Aorta (tissue), 5 donors: ENCODE data around the gene SEPHS1. TPM values are rescaled to one million over a fixed set of nuclear protein-coding genes. Genes with fewer than 3 reads are reported as not detected.

Experiments used
- ATAC-seq: fragments of 200-7000 bp; cut with Tn5 transposase; one replicate; pipeline ENCODE4 v1.9.1; 2022; ENCODE audit warnings: moderate library complexity; ENCODE audit not compliant: low FRiP score
- DNase-seq, 2 donors: peaks; one replicate each; pipeline ENCODE4 v3.0.0-alpha.2; 2020
- H3K27ac ChIP-seq, 2 donors: one replicate each; pipeline ENCODE4 v1.5.1; 2013; ENCODE audit warnings: low read length in 2 of 2, mild to moderate bottlenecking in 2 of 2, moderate library complexity in 2 of 2, control low read depth in 1 of 2, inconsistent platforms in 1 of 2, low read depth in 1 of 2
- H3K27me3 ChIP-seq, 2 donors: one replicate each; pipeline ENCODE4 v1.6.1; 2013; ENCODE audit warnings: control low read depth in 1 of 2, low read length in 1 of 2, mild to moderate bottlenecking in 1 of 2, moderate library complexity in 1 of 2; ENCODE audit not compliant: insufficient read depth in 2 of 2, control insufficient read depth in 1 of 2
- H3K36me3 ChIP-seq, 2 donors: one replicate each; pipeline ENCODE4 v1.6.1; 2013; ENCODE audit warnings: control low read depth in 1 of 2, low read length in 1 of 2, mild to moderate bottlenecking in 1 of 2; ENCODE audit not compliant: insufficient read depth in 2 of 2, control insufficient read depth in 1 of 2
- H3K4me1 ChIP-seq, 2 donors: one replicate each; pipeline ENCODE4 v1.6.1; 2013; ENCODE audit warnings: low read length in 2 of 2, control low read depth in 1 of 2, mild to moderate bottlenecking in 1 of 2, moderate library complexity in 1 of 2; ENCODE audit not compliant: insufficient read depth in 2 of 2, control insufficient read depth in 1 of 2
- H3K4me3 ChIP-seq, 2 donors: one replicate each; pipeline ENCODE4 v1.5.1; 2013; ENCODE audit warnings: low read length in 2 of 2, control low read depth in 1 of 2, mild to moderate bottlenecking in 1 of 2
- H3K9me3 ChIP-seq: one replicate; pipeline ENCODE4 v1.6.1; 2013; ENCODE audit warnings: mild to moderate bottlenecking, low read length; ENCODE audit not compliant: control insufficient read depth
- WGBS, 2 donors: extraction: QIAGEN DNeasy Blood & Tissue Kit; methylation state at CpG; one replicate each; pipeline ENCODE4 v1.1.7; 2013; 5-methylcytosine and 5-hydroxymethylcytosine counted together
- intact Hi-C, 2 donors: fragments of 100-400 bp; cut with DNase I; formaldehyde crosslinking; loops; one replicate each; pipeline versions ENCODE4 v1.14.2 to v1.15.0; 2022
- polyA plus RNA-seq, 2 donors: library from polyadenylated mRNA; stranded (reverse); fragments of 200-250 nt; gene quantifications; one replicate each; pipeline ENCODE4 v1.2.3, GENCODE V29; 2013
- total RNA-seq, 2 donors: library from RNA; stranded (reverse); fragmentation: NEBNext Ultra II Directional; extraction: Animal tissue kit (Norgen Biotek cat#: 25700); gene quantifications; one replicate each; pipeline ENCODE4 v1.2.1, GENCODE V29; 2021
- donor health status: healthy with polysubstance abuse.
- donor health status: Bipolar disorder and iron deficiency.
- donor health status: DM: no; HTN: no; CAD: no.
- donor health status: DM: no; HTN: no; CAD: no.
- donor health status: DM: yes; HTN: yes; CAD: no.

The SEPHS1 gene
- total and polyA plus RNA-seq, 4 donors = 30.0 to 38.1 (median 34.7) TPM

DNA sequence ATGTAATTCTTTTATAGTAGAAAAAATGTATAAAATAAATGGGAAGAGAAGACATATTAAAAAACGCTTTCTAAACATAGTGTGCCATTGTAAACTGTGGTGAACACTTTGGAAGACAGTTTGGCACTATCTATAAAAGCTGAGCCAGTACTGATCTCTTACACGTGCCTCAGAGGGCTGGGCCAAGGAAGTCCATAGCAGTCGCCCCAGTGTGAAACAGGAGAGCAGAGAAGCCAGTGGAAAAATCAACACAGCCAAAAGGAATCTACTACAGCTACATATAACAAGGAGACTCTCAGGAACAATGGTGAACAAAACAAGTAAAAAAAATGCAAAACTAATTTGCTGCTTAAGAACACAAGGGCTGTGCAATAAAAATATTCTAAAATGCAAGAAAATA, 20.6 kb downstream of the SEPHS1 start:
- DNase-seq = no peak
- H3K9me3 ChIP-seq = no peaks in the 10 kb centered on the region
- peaks cover 4 to 10% of the 10 kb centered on the region in 2 donors for H3K36me3 ChIP-seq
- no peak for ATAC-seq
- H3K4me3 ChIP-seq = no peak overlapping the region
- no peaks in the 10 kb centered on the region for H3K4me1 ChIP-seq
- no peak overlapping the region for H3K27ac ChIP-seq
- intact Hi-C loops = no loop called here
- WGBS, 2 donors = 12 to 15% methylated on average over 3 of the region's 3 CpGs
- H3K27me3 ChIP-seq = no peaks in the 10 kb centered on the region

GRCh38 chr10:13322615-13323148, 25.4 kb downstream of the SEPHS1 start:
- Histone ChIP-seq H3K4me3 (no peak overlapping the region), H3K27ac (no peak overlapping the region), H3K9me3 (no peaks in the 10 kb centered on the region), H3K36me3 (peaks cover 2 to 11% of the 10 kb centered on the region in 2 donors), H3K4me1 (no peaks in the 10 kb centered on the region), H3K27me3 (no peaks in the 10 kb centered on the region)
- DNase-seq (peak; percentile 29 to 63), ATAC-seq (no peak)
- WGBS, 2 donors = 96 to 97% methylated on average over 24 of the region's 24 CpGs
- intact Hi-C loops = no loop called here

- no peak for ATAC-seq
- Histone ChIP-seq H3K9me3 (no peaks in the 10 kb centered on the region), H3K4me1 (no peaks in the 10 kb centered on the region), H3K27me3 (no peaks in the 10 kb centered on the region), H3K36me3 (peaks cover 4 to 11% of the 10 kb centered on the region in 2 donors), H3K4me3 (no peak overlapping the region), H3K27ac (no peak overlapping the region)
- WGBS, 2 donors = 94 to 97% methylated on average over 13 of the region's 13 CpGs
- intact Hi-C loops = no loop called here
- DNase-seq = peak; percentile 6 to 56
These were observed 26.5 kb downstream of the SEPHS1 start for GRCh38 chr10:13321576-13321975.

DNA sequence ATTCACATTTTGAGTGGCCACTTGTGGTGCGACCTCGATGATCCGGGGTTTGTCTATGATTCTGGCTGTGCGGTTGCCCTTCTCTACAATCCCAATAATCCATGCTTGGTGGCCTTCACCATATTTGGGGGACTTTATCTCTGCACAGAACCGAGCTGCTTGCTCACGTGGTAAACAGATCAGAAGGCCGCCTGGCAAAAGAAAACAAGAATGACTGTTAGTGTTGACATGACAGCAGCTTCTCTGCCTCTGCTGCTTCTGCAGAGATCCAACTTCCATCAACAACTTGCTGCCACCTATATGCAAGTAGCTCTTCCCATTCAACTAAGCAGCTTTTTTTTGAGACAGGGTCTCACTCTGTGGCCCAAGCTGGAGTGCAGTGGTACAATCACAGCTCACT, 28.9 kb downstream of the SEPHS1 start:
- H3K27me3 ChIP-seq = no peaks in the 10 kb centered on the region
- no peaks in the 10 kb centered on the region for H3K4me1 ChIP-seq
- DNase-seq = peak in 1 of 2 donors; percentile 3
- no peak overlapping the region for H3K4me3 ChIP-seq
- 82% methylated on average over 7 of the region's 7 CpGs for WGBS, 2 donors
- intact Hi-C loops = no loop called here
- no peak for ATAC-seq
- H3K27ac ChIP-seq = no peak overlapping the region
- no peaks in the 10 kb centered on the region for H3K9me3 ChIP-seq
- H3K36me3 ChIP-seq = peaks cover 4 to 8% of the 10 kb centered on the region in 2 donors

DNA sequence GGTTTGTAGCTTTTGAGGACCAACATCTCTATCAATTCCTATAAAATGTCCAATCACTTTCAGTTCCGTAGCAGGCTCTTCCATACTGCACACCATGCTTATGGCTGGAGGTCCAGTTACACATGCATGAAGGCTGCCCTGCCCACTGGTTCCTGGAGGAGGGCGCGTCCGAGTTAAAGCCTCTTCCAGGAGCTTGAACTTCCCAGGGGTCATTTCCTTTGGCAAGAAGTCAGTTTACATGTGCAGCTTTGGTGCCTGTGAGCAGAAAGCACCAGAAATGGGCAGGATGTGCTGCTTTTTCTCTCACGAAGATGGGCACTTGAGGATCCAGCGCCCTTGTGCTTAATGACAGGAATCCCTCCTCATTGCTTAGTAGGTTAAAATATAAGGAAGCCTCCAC, 30.6 kb downstream of the SEPHS1 start:
- intact Hi-C loops = no loop called here
- H3K9me3 ChIP-seq = no peaks in the 10 kb centered on the region
- H3K36me3 ChIP-seq = peaks cover 3 to 5% of the 10 kb centered on the region in 2 donors
- DNase-seq (peak in 1 of 2 donors; percentile 24), ATAC-seq (no peak)
- no peaks in the 10 kb centered on the region for H3K4me1 ChIP-seq
- no peaks in the 10 kb centered on the region for H3K27me3 ChIP-seq
- H3K27ac ChIP-seq = no peak overlapping the region
- 80 to 82% methylated on average over 6 of the region's 6 CpGs for WGBS, 2 donors
- H3K4me3 ChIP-seq = no peak overlapping the region

GRCh38 chr10:13316635-13317311, 31.3 kb downstream of the SEPHS1 start:
- ATAC-seq (no peak), DNase-seq (peak in 1 of 2 donors; percentile 3)
- WGBS, 2 donors = 94 to 96% methylated on average over 7 of the region's 7 CpGs
- Histone ChIP-seq H3K9me3 (no peaks in the 10 kb centered on the region), H3K4me1 (no peaks in the 10 kb centered on the region), H3K27me3 (no peaks in the 10 kb centered on the region), H3K4me3 (no peak overlapping the region), H3K36me3 (peaks cover 1 to 2% of the 10 kb centered on the region in 2 donors), H3K27ac (no peak overlapping the region)
- intact Hi-C loops = no loop called here

- Histone ChIP-seq H3K9me3 (no peaks in the 10 kb centered on the region), H3K4me1 (no peaks in the 10 kb centered on the region), H3K27ac (no peak overlapping the region), H3K4me3 (no peak overlapping the region), H3K36me3 (peaks cover 0 to 2% of the 10 kb centered on the region in 2 donors), H3K27me3 (no peaks in the 10 kb centered on the region)
- ATAC-seq (no peak), DNase-seq (no peak)
- intact Hi-C loops = no loop called here
These were observed 32.7 kb downstream of the SEPHS1 start for GRCh38 chr10:13315361-13315760.

GRCh38 chr10:13311177-13311575, 36.9 kb downstream of the SEPHS1 start:
- H3K9me3 ChIP-seq = no peaks in the 10 kb centered on the region
- WGBS, 2 donors = 66 to 69% methylated on average over 5 of the region's 5 CpGs
- H3K27ac ChIP-seq = no peak overlapping the region
- H3K4me3 ChIP-seq = no peak overlapping the region
- no peak for DNase-seq
- intact Hi-C loops = no loop called here
- H3K4me1 ChIP-seq = no peaks in the 10 kb centered on the region
- H3K27me3 ChIP-seq = no peaks in the 10 kb centered on the region
- ATAC-seq = no peak
- no peaks in the 10 kb centered on the region for H3K36me3 ChIP-seq

DNA sequence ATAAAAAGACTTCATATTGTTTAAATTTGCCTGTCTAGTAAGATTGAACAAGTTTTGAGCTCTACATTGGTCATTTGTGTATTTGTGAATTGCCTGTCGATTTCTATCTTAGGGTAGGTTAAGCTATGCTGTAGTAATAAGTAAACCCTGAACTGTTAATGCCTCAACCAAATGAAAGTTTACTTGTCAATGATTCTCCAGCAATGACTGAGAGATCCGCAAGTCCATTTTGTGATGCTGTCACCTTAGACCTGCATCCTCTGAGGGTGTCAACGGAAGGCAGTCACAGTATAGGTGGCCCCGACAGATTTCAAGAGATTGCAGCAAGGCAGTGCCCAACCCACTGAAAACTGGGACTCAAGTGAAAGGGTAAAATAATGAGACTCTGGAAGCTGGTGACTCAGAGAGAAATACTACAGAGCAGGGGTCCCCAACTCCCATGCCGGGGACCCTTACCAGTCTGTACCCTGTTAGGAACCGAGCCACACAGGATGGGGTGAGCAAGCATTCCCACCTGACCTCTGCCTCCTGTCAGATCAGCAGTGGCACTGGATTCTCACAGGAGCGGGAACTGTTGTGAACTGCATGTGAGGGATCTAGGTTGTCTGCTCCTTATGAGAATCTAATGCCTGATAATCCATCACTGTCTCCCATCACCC, 37.4 kb downstream of the SEPHS1 start:
- DNase-seq (no peak), ATAC-seq (no peak)
- H3K27ac ChIP-seq = no peak overlapping the region
- no peaks in the 10 kb centered on the region for H3K27me3 ChIP-seq
- H3K4me1 ChIP-seq = no peaks in the 10 kb centered on the region
- H3K4me3 ChIP-seq = no peak overlapping the region
- no peaks in the 10 kb centered on the region for H3K36me3 ChIP-seq
- H3K9me3 ChIP-seq = no peaks in the 10 kb centered on the region
- intact Hi-C loops = no loop called here
- 89% methylated on average over 7 of the region's 7 CpGs for WGBS, 2 donors
